H9 (cell line): ENCODE data around the gene FGD5. TPM values are rescaled to one million over a fixed set of nuclear protein-coding genes. Genes with fewer than 3 reads are reported as not detected.
"Not testable (repeated sequence)": the region's sequence is repeated elsewhere in the genome, so short reads cannot be mapped to it uniquely, and the experiment has no call there.

Source experiments
- DNase-seq: peaks from one replicate; pipeline ENCODE4 v3.0.0-alpha.2; 2017
- H2AFZ ChIP-seq: one replicate; pipeline ENCODE4 v1.6.1; 2013; ENCODE audit warnings: mild to moderate bottlenecking, low read length, control low read depth, moderate library complexity
- H2AK5ac ChIP-seq: 2 replicates; pipeline ENCODE4 v1.6.1; 2013; ENCODE audit warnings: low read length, control low read depth, mixed read lengths; ENCODE audit not compliant: insufficient read length
- H2BK120ac ChIP-seq: one replicate; pipeline ENCODE4 v1.6.1; 2013; ENCODE audit warnings: low read depth, mild to moderate bottlenecking, low read length, control low read depth, inconsistent platforms; ENCODE audit not compliant: poor library complexity, severe bottlenecking
- H2BK12ac ChIP-seq: 2 replicates; pipeline ENCODE4 v1.6.1; 2013; ENCODE audit warnings: low read length, control low read depth, mixed read lengths, low read depth; ENCODE audit not compliant: insufficient read length
- H2BK15ac ChIP-seq: 2 replicates; pipeline ENCODE4 v1.6.1; 2013; ENCODE audit warnings: low read depth, low read length, control low read depth
- H2BK20ac ChIP-seq: one replicate; pipeline ENCODE4 v1.6.1; 2013; ENCODE audit warnings: low read depth, mild to moderate bottlenecking, low read length, control low read depth, inconsistent platforms; ENCODE audit not compliant: poor library complexity, severe bottlenecking
- H2BK5ac ChIP-seq: 2 replicates; pipeline ENCODE4 v1.6.1; 2013; ENCODE audit warnings: low read length, control low read depth, mixed read lengths; ENCODE audit not compliant: insufficient read length
- H3K14ac ChIP-seq: 2 replicates; pipeline ENCODE4 v1.6.1; 2013; ENCODE audit warnings: low read length, control low read depth; ENCODE audit not compliant: insufficient read depth
- H3K18ac ChIP-seq: 2 replicates; pipeline ENCODE4 v1.6.1; 2013; ENCODE audit warnings: low read depth, mild to moderate bottlenecking, mixed read lengths, low read length, control low read depth; ENCODE audit not compliant: insufficient read length
- H3K23ac ChIP-seq: 2 replicates; pipeline ENCODE4 v1.6.1; 2013; ENCODE audit warnings: low read length, control low read depth, mixed read lengths, low read depth; ENCODE audit not compliant: insufficient read length
- H3K23me2 ChIP-seq: 2 replicates; pipeline ENCODE4 v1.6.1; 2013; ENCODE audit warnings: low read depth, mild to moderate bottlenecking, mixed read lengths, low read length, control low read depth; ENCODE audit not compliant: insufficient read length, poor library complexity, severe bottlenecking
- H3K27ac ChIP-seq: 2 replicates; pipeline ENCODE4 v1.5.1; 2013; ENCODE audit warnings: low read length, control low read depth, mixed read lengths, low read depth; ENCODE audit not compliant: insufficient read length
- H3K27me3 ChIP-seq: 2 replicates; pipeline ENCODE4 v1.6.1; 2013; ENCODE audit warnings: low read length, control low read depth, inconsistent platforms; ENCODE audit not compliant: insufficient read depth
- H3K4ac ChIP-seq: 2 replicates; pipeline ENCODE4 v1.6.1; 2013; ENCODE audit warnings: low read depth, mild to moderate bottlenecking, control low read depth, inconsistent platforms, low read length, moderate library complexity
- H3K4me1 ChIP-seq: 2 replicates; pipeline ENCODE4 v1.6.1; 2013; ENCODE audit warnings: low read length, control low read depth, inconsistent platforms; ENCODE audit not compliant: insufficient read depth
- H3K4me2 ChIP-seq: 2 replicates; pipeline ENCODE4 v1.6.1; 2013; ENCODE audit warnings: low read length, control low read depth, mixed read lengths; ENCODE audit not compliant: insufficient read length, insufficient read depth
- H3K56ac ChIP-seq: 2 replicates; pipeline ENCODE4 v1.6.1; 2013; ENCODE audit warnings: low read depth, mild to moderate bottlenecking, mixed read lengths, low read length, control low read depth; ENCODE audit not compliant: insufficient read length
- H3K79me1 ChIP-seq: 2 replicates; pipeline ENCODE4 v1.6.1; 2013; ENCODE audit warnings: low read depth, mild to moderate bottlenecking, moderate library complexity, low read length, control low read depth, inconsistent platforms; ENCODE audit not compliant: insufficient read depth, poor library complexity, severe bottlenecking
- H3K79me2 ChIP-seq: 2 replicates; pipeline ENCODE4 v1.6.1; 2013; ENCODE audit warnings: low read length, control low read depth, inconsistent platforms; ENCODE audit not compliant: insufficient read depth
- H3K9ac ChIP-seq: 2 replicates; pipeline ENCODE4 v1.6.1; 2013; ENCODE audit warnings: low read length, control low read depth, mixed read lengths; ENCODE audit not compliant: insufficient read length; ENCODE audit errors: extremely low read depth
- H3K9me3 ChIP-seq: one replicate; pipeline ENCODE4 v1.6.1; 2013; ENCODE audit warnings: low read depth, low read length, inconsistent platforms; ENCODE audit not compliant: control insufficient read depth
- H3T11ph ChIP-seq: one replicate; pipeline ENCODE4 v1.6.1; 2013; ENCODE audit warnings: mild to moderate bottlenecking, low read length, control low read depth, inconsistent platforms
- H4K20me1 ChIP-seq: one replicate; pipeline ENCODE4 v1.6.1; 2013; ENCODE audit not compliant: control insufficient read depth, insufficient read length, insufficient read depth
- H4K5ac ChIP-seq: 2 replicates; pipeline ENCODE4 v1.6.1; 2013; ENCODE audit warnings: low read depth, mild to moderate bottlenecking, mixed read lengths, low read length, control low read depth; ENCODE audit not compliant: insufficient read length
- H4K8ac ChIP-seq: replicated peaks from 2 replicates; pipeline ENCODE4 v1.6.1; 2013; ENCODE audit warnings: low read length, control low read depth, mixed read lengths, low read depth; ENCODE audit not compliant: insufficient read length
- H4K91ac ChIP-seq: 2 replicates; pipeline ENCODE4 v1.6.1; 2013; ENCODE audit warnings: low read depth, mild to moderate bottlenecking, moderate library complexity, mixed read lengths, low read length, control low read depth; ENCODE audit not compliant: insufficient read length
- H3K27ac Mint-ChIP-seq, 3 experiments: 2 replicates in 2 of 3; 3 replicates in 1 of 3; pipeline ENCODE4 v1.8.0; 2020 to 2021; ENCODE audit warnings: mixed read lengths in 3 of 3, mild to moderate bottlenecking in 1 of 3, moderate library complexity in 1 of 3
- H3K27me3 Mint-ChIP-seq: 2 replicates; pipeline ENCODE4 v1.8.0; 2021; ENCODE audit warnings: low read depth, mild to moderate bottlenecking, moderate library complexity, mixed read lengths
- H3K36me3 Mint-ChIP-seq, 3 experiments: 2 replicates in 2 of 3; 3 replicates in 1 of 3; pipeline ENCODE4 v1.8.0; 2020 to 2021; ENCODE audit warnings: low read depth in 3 of 3, mixed read lengths in 3 of 3; ENCODE audit not compliant: insufficient read depth in 1 of 3
- H3K4me1 Mint-ChIP-seq, 2 experiments: 2 replicates each; pipeline ENCODE4 v1.8.0; 2020; ENCODE audit warnings: mixed read lengths in 2 of 2
- H3K4me3 Mint-ChIP-seq, 2 experiments: 2 replicates in 1 of 2; 3 replicates in 1 of 2; pipeline ENCODE4 v1.8.0; 2020 to 2021; ENCODE audit warnings: mild to moderate bottlenecking in 2 of 2, mixed read lengths in 2 of 2, moderate library complexity in 1 of 2
- H3K9me3 Mint-ChIP-seq, 2 experiments: 2 replicates in 1 of 2; 3 replicates in 1 of 2; pipeline ENCODE4 v1.8.0; 2020; ENCODE audit warnings: mild to moderate bottlenecking in 2 of 2, mixed read lengths in 2 of 2, moderate library complexity in 1 of 2
- CTCF ChIP-seq: fragments of 200-600 bp; sonication (generic); conservative IDR thresholded peaks from 3 replicates; pipeline ENCODE4 v1.8.0; 2021; ENCODE audit warnings: antibody characterized with exemption, mild to moderate bottlenecking
- WGBS: extraction: QIAGEN DNeasy Blood & Tissue Kit; methylation state at CpG from one replicate; pipeline ENCODE4 v1.1.7; 2013; ENCODE audit warnings: missing lambda C conversion rate, low lambda C conversion rate, mixed read lengths; ENCODE audit not compliant: insufficient read length; ENCODE audit errors: extremely low coverage; 5-methylcytosine and 5-hydroxymethylcytosine counted together
- total RNA-seq: library from RNA; stranded (reverse); gene quantifications from 2 replicates; pipeline ENCODE4 v1.2.1, GENCODE V29; 2021

The FGD5 gene
- total RNA-seq, 1 experiment from 2014 or later = 7.8 TPM

- WGBS = no CpG with 5 or more reads among the region's 7 CpGs
- H3K27ac ChIP-seq = no peak overlapping the region
- no peak overlapping the region for H4K8ac ChIP-seq
- H2BK120ac ChIP-seq = no peak overlapping the region
- Mint-ChIP-seq H3K27me3 (peaks cover 5% of the 10 kb centered on the region), H3K9me3 (peaks cover 9 to 10% of the 10 kb centered on the region in 2 experiments), H3K4me1 (peaks cover 33 to 35% of the 10 kb centered on the region in 2 experiments), H3K36me3 (peaks cover 7 to 21% (median 19%) of the 10 kb centered on the region in 3 experiments; a peak in 6 of 7 replicates), H3K4me3 (no peak overlapping the region), H3K27ac (no peak overlapping the region)
- H3K14ac ChIP-seq = no peak overlapping the region; the same call in 1 of the 2 replicates
- H3K9me3 ChIP-seq = no peaks in the 10 kb centered on the region
- H2BK12ac ChIP-seq = no peak overlapping the region
- H2BK5ac ChIP-seq = no peak overlapping the region
- no peak overlapping the region for H3K9ac ChIP-seq
- no peak overlapping the region for H3T11ph ChIP-seq
- no peak overlapping the region for H2BK15ac ChIP-seq
- no peak overlapping the region for H4K5ac ChIP-seq
- no peak overlapping the region for H3K4me2 ChIP-seq
- no peak overlapping the region for H4K91ac ChIP-seq
- H2AFZ ChIP-seq = no peak overlapping the region
- no peak overlapping the region for H3K23ac ChIP-seq
- no peak overlapping the region for H2AK5ac ChIP-seq
- H3K4me1 ChIP-seq = peaks cover 2% of the 10 kb centered on the region; the same call in 1 of the 2 replicates
- DNase-seq = no peak
- no peaks in the 10 kb centered on the region for H3K27me3 ChIP-seq
- no peaks in the 10 kb centered on the region for H3K23me2 ChIP-seq
- no peak for TF ChIP-seq CTCF
- no peak overlapping the region for H3K18ac ChIP-seq
- H3K4ac ChIP-seq = no peak overlapping the region
- H3K79me2 ChIP-seq = no peaks in the 10 kb centered on the region
- H3K79me1 ChIP-seq = no peaks in the 10 kb centered on the region
- no peak overlapping the region for H3K56ac ChIP-seq
- no peak overlapping the region for H2BK20ac ChIP-seq
- H4K20me1 ChIP-seq = no peaks in the 10 kb centered on the region
Observed at GRCh38 chr3:14902719-14903118, 84.0 kb downstream of the FGD5 start.

- not testable (repeated sequence) for H3K18ac ChIP-seq, H2BK12ac ChIP-seq, H2AFZ ChIP-seq, H3K27me3 Mint-ChIP-seq, H3K27ac ChIP-seq, H3K4me3 Mint-ChIP-seq, H2BK120ac ChIP-seq, H2AK5ac ChIP-seq, H4K8ac ChIP-seq, H3K4me2 ChIP-seq, H2BK5ac ChIP-seq, H3K23ac ChIP-seq, H3K56ac ChIP-seq, H3K27me3 ChIP-seq, H3K9me3 ChIP-seq, H3K23me2 ChIP-seq, H3K79me2 ChIP-seq, H2BK20ac ChIP-seq, H3K27ac Mint-ChIP-seq, H3K4me1 ChIP-seq, H3K79me1 ChIP-seq, H3T11ph ChIP-seq, H4K20me1 ChIP-seq, DNase-seq, H3K9ac ChIP-seq, H4K91ac ChIP-seq, H3K14ac ChIP-seq, H4K5ac ChIP-seq, H3K4ac ChIP-seq, H2BK15ac ChIP-seq
- H3K4me1 Mint-ChIP-seq = peaks cover 30 to 32% of the 10 kb centered on the region in 2 experiments
- peaks cover 7 to 21% (median 19%) of the 10 kb centered on the region in 3 experiments; a peak in 6 of 7 replicates for H3K36me3 Mint-ChIP-seq
- H3K9me3 Mint-ChIP-seq = peaks cover 9 to 10% of the 10 kb centered on the region in 2 experiments
- WGBS = no CpG with 5 or more reads among the region's 3 CpGs
Observed at GRCh38 chr3:14903501-14903900, 84.7 kb downstream of the FGD5 start.
